IMR-90 (cell line): ENCODE measurements around the gene CHD6. TPM values are rescaled to one million over a fixed set of nuclear protein-coding genes. Genes with fewer than 3 reads are reported as not detected.

Source experiments
- ATAC-seq: fragments of 200-7000 bp; cut with Tn5 transposase; 2 replicates; pipeline ENCODE4 v1.9.1; 2020; ENCODE audit warnings: low read depth, mild to moderate bottlenecking, moderate library complexity
- BruUV-seq: library from RNA; stranded (reverse); fragments of 400-500 nt; replicated peaks from 2 replicates; lab custom pipeline; 2021; lab: Mats Ljungman, UMichigan
- CTCF ChIA-PET: fragments of 300-600 bp; formaldehyde crosslinking; extraction: SDS; loops from one replicate; lab custom pipeline; 2021; ENCODE audit warnings: antibody characterized with exemption; lab: Yijun Ruan, JAX
- POLR2A ChIA-PET: fragments of 300-600 bp; sonication (Branson Sonifier 250); formaldehyde crosslinking; loops from one replicate; lab custom pipeline; 2022; ENCODE audit warnings: antibody characterized with exemption; ENCODE audit not compliant: unreplicated experiment; lab: Charles Lee
- DNase-seq: peaks from one replicate; pipeline ENCODE4 v3.0.0; 2013
- H2AFZ ChIP-seq: replicated peaks from 2 replicates; pipeline ENCODE3; 2013; ENCODE audit warnings: low read length, mild to moderate bottlenecking; ENCODE audit not compliant: poor library complexity
- H2AK5ac ChIP-seq: 2 replicates; pipeline ENCODE4 v1.6.1; 2013; ENCODE audit warnings: low read depth, low read length, inconsistent platforms
- H2AK9ac ChIP-seq: replicated peaks from 2 replicates; pipeline ENCODE3; 2013; ENCODE audit warnings: mild to moderate bottlenecking, low read depth, low read length, moderate library complexity; ENCODE audit not compliant: poor library complexity
- H2BK120ac ChIP-seq: 2 replicates; pipeline ENCODE4 v1.6.1; 2013; ENCODE audit warnings: low read depth, low read length, inconsistent platforms
- H2BK15ac ChIP-seq: 3 replicates; pipeline ENCODE4 v1.6.1; 2013; ENCODE audit warnings: low read depth, low read length, inconsistent platforms
- H2BK20ac ChIP-seq: 2 replicates; pipeline ENCODE4 v1.6.1; 2013; ENCODE audit warnings: low read depth, mild to moderate bottlenecking, inconsistent platforms, low read length, moderate library complexity
- H2BK5ac ChIP-seq: 2 replicates; pipeline ENCODE4 v1.6.1; 2013; ENCODE audit warnings: mild to moderate bottlenecking, low read depth, low read length, inconsistent platforms; ENCODE audit not compliant: poor library complexity, severe bottlenecking
- H3K14ac ChIP-seq: replicated peaks from 2 replicates; pipeline ENCODE4 v1.6.1; 2013; ENCODE audit warnings: low read depth, low read length, inconsistent platforms
- H3K18ac ChIP-seq: 2 replicates; pipeline ENCODE4 v1.6.1; 2013; ENCODE audit warnings: low read depth, low read length, control low read depth
- H3K23ac ChIP-seq: 2 replicates; pipeline ENCODE4 v1.6.1; 2013; ENCODE audit warnings: low read depth, low read length, inconsistent platforms
- H3K27ac ChIP-seq: 2 replicates; pipeline ENCODE4 v1.5.1; 2013; ENCODE audit warnings: mild to moderate bottlenecking, control low read depth, low read length; ENCODE audit not compliant: insufficient read depth
- H3K27me3 ChIP-seq: 2 replicates; pipeline ENCODE4 v1.6.1; 2013; ENCODE audit warnings: low read length; ENCODE audit not compliant: control insufficient read depth, insufficient read depth
- H3K36me3 ChIP-seq: 2 replicates; pipeline ENCODE4 v1.6.1; 2013; ENCODE audit warnings: low read length, mixed read lengths; ENCODE audit not compliant: control insufficient read depth, insufficient read depth
- H3K4ac ChIP-seq: 2 replicates; pipeline ENCODE4 v1.6.1; 2013; ENCODE audit warnings: low read depth, low read length, inconsistent platforms
- H3K4me1 ChIP-seq: 2 replicates; pipeline ENCODE4 v1.6.1; 2013; ENCODE audit warnings: low read length, mixed read lengths; ENCODE audit not compliant: control insufficient read depth, insufficient read depth
- H3K4me2 ChIP-seq: 2 replicates; pipeline ENCODE4 v1.6.1; 2013; ENCODE audit warnings: low read depth, mild to moderate bottlenecking, control low read depth, low read length, moderate library complexity
- H3K4me3 ChIP-seq: 2 replicates; pipeline ENCODE4 v1.5.1; 2013; ENCODE audit warnings: low read depth, mild to moderate bottlenecking, control low read depth, low read length, moderate library complexity; ENCODE audit not compliant: insufficient read depth
- H3K56ac ChIP-seq: 2 replicates; pipeline ENCODE4 v1.6.1; 2013; ENCODE audit warnings: low read length, inconsistent platforms; ENCODE audit not compliant: insufficient read depth; ENCODE audit errors: extremely low read depth
- H3K79me1 ChIP-seq, 2 experiments: 2 replicates each; pipeline ENCODE4 v1.6.1; 2013; ENCODE audit warnings: low read length in 2 of 2, inconsistent platforms in 1 of 2, low read depth in 1 of 2
- H3K9ac ChIP-seq: 2 replicates; pipeline ENCODE4 v1.6.1; 2013; ENCODE audit warnings: low read depth, low read length, control low read depth
- H3K9me1 ChIP-seq: 2 replicates; pipeline ENCODE4 v1.6.1; 2013; ENCODE audit warnings: low read length, inconsistent platforms; ENCODE audit not compliant: insufficient read depth
- H3K9me3 ChIP-seq: 2 replicates; pipeline ENCODE4 v1.6.1; 2013; ENCODE audit warnings: low read length; ENCODE audit not compliant: control insufficient read depth, insufficient read depth
- H4K20me1 ChIP-seq: 2 replicates; pipeline ENCODE4 v1.6.1; 2013; ENCODE audit warnings: low read length, inconsistent platforms; ENCODE audit not compliant: insufficient read depth
- H4K5ac ChIP-seq: 2 replicates; pipeline ENCODE4 v1.6.1; 2013; ENCODE audit warnings: mild to moderate bottlenecking, low read depth, low read length, control low read depth
- H4K8ac ChIP-seq, 2 experiments: 2 replicates each; pipeline ENCODE4 v1.6.1; 2013; ENCODE audit warnings: low read depth in 2 of 2, low read length in 2 of 2, control low read depth in 1 of 2, inconsistent platforms in 1 of 2
- H4K91ac ChIP-seq: 2 replicates; pipeline ENCODE4 v1.6.1; 2013; ENCODE audit warnings: low read depth, low read length, inconsistent platforms; ENCODE audit not compliant: insufficient read depth
- CHD1 ChIP-seq: IDR thresholded peaks from 2 replicates; pipeline ENCODE4 v1.6.1; 2012; ENCODE audit warnings: low read depth, low read length, improper control_type of control experiment
- FOS ChIP-seq: fragments of 150-350 bp; IDR thresholded peaks from 2 replicates; pipeline ENCODE4 v1.6.1; 2016; ENCODE audit warnings: low read depth, low read length
- MAFK ChIP-seq: IDR thresholded peaks from 2 replicates; pipeline ENCODE4 v1.6.1; 2012; ENCODE audit warnings: low read depth, low read length, improper control_type of control experiment
- NFE2L2 ChIP-seq: fragments of 150-350 bp; IDR thresholded peaks from 2 replicates; pipeline ENCODE4 v1.6.1; 2016; ENCODE audit warnings: low read depth, mild to moderate bottlenecking, low read length
- RAD21 ChIP-seq: IDR thresholded peaks from 2 replicates; pipeline ENCODE4 v1.6.1; 2012; ENCODE audit warnings: low read length, improper control_type of control experiment
- RFX5 ChIP-seq: IDR thresholded peaks from 2 replicates; pipeline ENCODE4 v1.8.0; 2012; ENCODE audit warnings: low read depth, mild to moderate bottlenecking, low read length, moderate library complexity
- SMC3 ChIP-seq: fragments of 150-350 bp; IDR thresholded peaks from 2 replicates; pipeline ENCODE4 v1.6.1; 2016; ENCODE audit warnings: low read depth, mild to moderate bottlenecking, antibody characterized with exemption, low read length, moderate library complexity
- WGBS, 2 experiments: methylation state at CpG; one replicate each; pipeline versions ENCODE4 v1.1.5 to v1.1.7; 2013; ENCODE audit warnings: missing lambda C conversion rate in 2 of 2; ENCODE audit not compliant: insufficient read length in 1 of 2; ENCODE audit errors: extremely low coverage in 2 of 2; 5-methylcytosine and 5-hydroxymethylcytosine counted together
- dilution Hi-C: fragments of 300-500 bp; cut with HindIII; formaldehyde crosslinking; loops from one replicate; pipeline ENCODE4 v1.14.3; 2018; ENCODE audit warnings: low sequenced_read_pairs; ENCODE audit not compliant: unreplicated experiment
- in situ Hi-C: fragments of 300-500 bp; cut with MboI; formaldehyde crosslinking; loops from 3 replicates; pipeline ENCODE4 v1.14.3; 2019; ENCODE audit warnings: low sequenced_read_pairs, inconsistent platforms, mixed read lengths
- intact Hi-C: fragments of 100-400 bp; cut with micrococcal nuclease; formaldehyde crosslinking; loops from 2 replicates; pipeline ENCODE4 v1.10.0; 2022
- polyA plus RNA-seq, 3 experiments: library from polyadenylated mRNA; depleted of rRNA; stranded (reverse); fragments of >200 nt; gene quantifications; 2 replicates each; pipeline ENCODE4 v1.2.3, GENCODE V29; 2012; ENCODE audit warnings: low replicate concordance in 1 of 3
- total RNA-seq: library from RNA; depleted of rRNA; stranded (reverse); fragments of >200 nt; gene quantifications from 2 replicates; pipeline ENCODE4 v1.2.3, GENCODE V29; 2012
- TF ChIP-seq, protein P1 (sequence below): fragments of 150-350 bp; IDR thresholded peaks from 2 replicates; pipeline ENCODE4 v1.6.1; 2017; ENCODE audit warnings: mild to moderate bottlenecking, antibody characterized with exemption, low read length, low read depth
- TF ChIP-seq, protein P2 (sequence below): fragments of 150-350 bp; IDR thresholded peaks from 2 replicates; pipeline ENCODE4 v1.6.1; 2016; ENCODE audit warnings: low read depth, mild to moderate bottlenecking, low read length, moderate library complexity, borderline replicate concordance

The CHD6 gene
- total and polyA plus RNA-seq, 2 of the 4 experiments (the other 2 are of a cell fraction), result 8.8 to 26.7 TPM

DNA sequence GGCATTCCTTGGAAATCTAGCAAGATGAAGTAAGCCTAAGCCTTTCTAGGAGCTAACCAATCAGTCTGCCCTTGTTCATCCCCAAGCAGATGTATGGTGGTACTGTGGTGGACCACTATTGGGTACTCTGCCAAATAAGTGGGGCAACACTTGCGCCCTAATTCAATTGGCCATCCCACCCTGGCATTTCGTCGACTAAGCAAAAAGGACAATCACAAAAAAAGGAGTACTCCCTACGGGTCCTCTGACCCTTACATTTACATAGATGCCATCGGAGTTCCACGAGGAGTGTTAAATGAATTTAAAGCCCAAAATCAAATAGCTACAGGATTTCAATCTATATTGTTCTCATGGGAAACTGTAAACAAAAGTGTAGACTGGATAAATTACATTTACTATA is 19.5 kb downstream of the CHD6 start:
- Histone ChIP-seq H3K27ac (no peak overlapping the region), H3K4me2 (no peak overlapping the region), H2BK15ac (no peak overlapping the region), H2BK5ac (no peak overlapping the region), H2AK9ac (no peak overlapping the region), H3K36me3 (peaks cover 5% of the 10 kb centered on the region), H3K56ac (no peak overlapping the region), H3K4ac (no peak overlapping the region), H2AK5ac (no peak overlapping the region), H3K14ac (no peak overlapping the region), H3K23ac (no peak overlapping the region), H4K8ac (no peak overlapping the region), H3K27me3 (no peaks in the 10 kb centered on the region), H2AFZ (no peak overlapping the region), H3K9ac (no peak overlapping the region), H3K9me1 (no peaks in the 10 kb centered on the region; the same call in 1 of the 2 replicates), H2BK20ac (no peak overlapping the region), H3K79me1 (peaks cover 55 to 82% of the 10 kb centered on the region in 2 experiments), H4K5ac (no peak overlapping the region), H4K91ac (no peak overlapping the region), H3K4me1 (no peaks in the 10 kb centered on the region), H2BK120ac (no peak overlapping the region), H3K9me3 (peaks cover 36% of the 10 kb centered on the region), H4K20me1 (peaks cover 49% of the 10 kb centered on the region), H3K18ac (no peak overlapping the region), H3K4me3 (no peak overlapping the region)
- WGBS, 2 experiments, result no CpG with 5 or more reads among the region's 6 CpGs
- in situ Hi-C loops, result no loop called here
- no peak for DNase-seq
- no TSS peak for BruUV-seq
- no peak for TF ChIP-seq RFX5
- TF ChIP-seq, protein P1, sequence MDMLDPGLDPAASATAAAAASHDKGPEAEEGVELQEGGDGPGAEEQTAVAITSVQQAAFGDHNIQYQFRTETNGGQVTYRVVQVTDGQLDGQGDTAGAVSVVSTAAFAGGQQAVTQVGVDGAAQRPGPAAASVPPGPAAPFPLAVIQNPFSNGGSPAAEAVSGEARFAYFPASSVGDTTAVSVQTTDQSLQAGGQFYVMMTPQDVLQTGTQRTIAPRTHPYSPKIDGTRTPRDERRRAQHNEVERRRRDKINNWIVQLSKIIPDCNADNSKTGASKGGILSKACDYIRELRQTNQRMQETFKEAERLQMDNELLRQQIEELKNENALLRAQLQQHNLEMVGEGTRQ, result no peak
- TF ChIP-seq FOS, result no peak
- TF ChIP-seq RAD21, result no peak
- TF ChIP-seq, protein P2, sequence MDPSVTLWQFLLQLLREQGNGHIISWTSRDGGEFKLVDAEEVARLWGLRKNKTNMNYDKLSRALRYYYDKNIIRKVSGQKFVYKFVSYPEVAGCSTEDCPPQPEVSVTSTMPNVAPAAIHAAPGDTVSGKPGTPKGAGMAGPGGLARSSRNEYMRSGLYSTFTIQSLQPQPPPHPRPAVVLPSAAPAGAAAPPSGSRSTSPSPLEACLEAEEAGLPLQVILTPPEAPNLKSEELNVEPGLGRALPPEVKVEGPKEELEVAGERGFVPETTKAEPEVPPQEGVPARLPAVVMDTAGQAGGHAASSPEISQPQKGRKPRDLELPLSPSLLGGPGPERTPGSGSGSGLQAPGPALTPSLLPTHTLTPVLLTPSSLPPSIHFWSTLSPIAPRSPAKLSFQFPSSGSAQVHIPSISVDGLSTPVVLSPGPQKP, result no peak
- TF ChIP-seq SMC3, result no peak
- no peak for TF ChIP-seq CHD1
- no peak for TF ChIP-seq NFE2L2
- TF ChIP-seq MAFK, result peak; percentile 87
- intact Hi-C loops, result no loop called here
- no peak for ATAC-seq
- ChIA-PET POLR2A (no interaction called here), CTCF (no interaction called here)
- dilution Hi-C loops, result no loop called here
